ENCODE measurements around the gene STRN. TPM values are rescaled to one million over a fixed set of nuclear protein-coding genes. Genes with fewer than 3 reads are reported as not detected.
"Not testable (repeated sequence)": the region's sequence is repeated elsewhere in the genome, so short reads cannot be mapped to it uniquely, and the experiment has no call there.

The STRN gene
- total RNA-seq, 2 donors from 2014 or later = 15.0 to 32.3 TPM

GRCh38 chr2:36843838-36844237 lies 122.5 kb downstream of the STRN start:
- Histone ChIP-seq H3K9me3 (no peaks in the 10 kb centered on the region), H3K4me3 (no peak overlapping the region), H3K4me1 (replicated peaks) (no peaks in the 10 kb centered on the region), H3K36me3 (no peaks in the 10 kb centered on the region), H3K27ac (no peak overlapping the region), H3K27me3 (replicated peaks; ENCODE audit: insufficient read depth) (no peaks in the 10 kb centered on the region)
- intact Hi-C loops (cut with DNase I) = no loop called here
- no peak for DNase-seq (ENCODE audit: low spot score)
- no peak for TF ChIP-seq POLR2A (IDR thresholded peaks at IDR 0.05)
- no peak for TF ChIP-seq CTCF (IDR thresholded peaks at IDR 0.05)
- no peak for TF ChIP-seq POLR2AphosphoS5 (IDR thresholded peaks at IDR 0.05)

- H3K27me3 ChIP-seq (replicated peaks; ENCODE audit: insufficient read depth) = no peaks in the 10 kb centered on the region
- no peaks in the 10 kb centered on the region for H3K36me3 ChIP-seq
- intact Hi-C loops (cut with DNase I) = no loop called here
- no peak overlapping the region for H3K4me3 ChIP-seq
- 87% methylated on average over 4 of the region's 4 CpGs for whole genome bisulfite sequencing
- H3K27ac ChIP-seq = no peak overlapping the region
- H3K4me1 ChIP-seq (replicated peaks) = no peaks in the 10 kb centered on the region
- no peak for TF ChIP-seq POLR2A (IDR thresholded peaks at IDR 0.05)
- no peak for TF ChIP-seq POLR2AphosphoS5 (IDR thresholded peaks at IDR 0.05)
- no peak for TF ChIP-seq CTCF (IDR thresholded peaks at IDR 0.05)
- no peaks in the 10 kb centered on the region for H3K9me3 ChIP-seq
- no peak for DNase-seq (ENCODE audit: low spot score)
Observed at GRCh38 chr2:36839976-36840617, 126.2 kb downstream of the STRN start.

GRCh38 chr2:36834731-36835524 lies 131.4 kb downstream of the STRN start:
- intact Hi-C loops (cut with DNase I) = no loop called here
- H3K4me1 ChIP-seq (replicated peaks) = no peaks in the 10 kb centered on the region
- no peak overlapping the region for H3K27ac ChIP-seq
- WGBS = 51% methylated on average over 5 of the region's 5 CpGs
- no peak overlapping the region for H3K4me3 ChIP-seq
- TF ChIP-seq CTCF (IDR thresholded peaks at IDR 0.05) (no peak), POLR2A (IDR thresholded peaks at IDR 0.05) (no peak), POLR2AphosphoS5 (IDR thresholded peaks at IDR 0.05) (no peak)
- H3K9me3 ChIP-seq = no peaks in the 10 kb centered on the region
- no peaks in the 10 kb centered on the region for H3K27me3 ChIP-seq (replicated peaks; ENCODE audit: insufficient read depth)
- H3K36me3 ChIP-seq = no peaks in the 10 kb centered on the region
- no peak for DNase-seq (ENCODE audit: low spot score)

- no peak overlapping the region for H3K27ac ChIP-seq
- no peak overlapping the region for H3K4me3 ChIP-seq
- no peaks in the 10 kb centered on the region for H3K4me1 ChIP-seq (replicated peaks)
- no peaks in the 10 kb centered on the region for H3K36me3 ChIP-seq
- no peaks in the 10 kb centered on the region for H3K9me3 ChIP-seq
- 90% methylated on average over 2 of the region's 2 CpGs for WGBS
- intact Hi-C loops (cut with DNase I) = no loop called here
- no peak for TF ChIP-seq CTCF (IDR thresholded peaks at IDR 0.05)
- no peak for TF ChIP-seq POLR2AphosphoS5 (IDR thresholded peaks at IDR 0.05)
- no peak for TF ChIP-seq POLR2A (IDR thresholded peaks at IDR 0.05)
- DNase-seq (ENCODE audit: low spot score) = no peak
- no peaks in the 10 kb centered on the region for H3K27me3 ChIP-seq (replicated peaks; ENCODE audit: insufficient read depth)
Observed at GRCh38 chr2:36834203-36834602, 132.1 kb downstream of the STRN start.

- TF ChIP-seq POLR2A (IDR thresholded peaks at IDR 0.05) = no peak
- TF ChIP-seq CTCF (IDR thresholded peaks at IDR 0.05) = no peak
- no peak for TF ChIP-seq POLR2AphosphoS5 (IDR thresholded peaks at IDR 0.05)
- no peaks in the 10 kb centered on the region for H3K27me3 ChIP-seq (replicated peaks; ENCODE audit: insufficient read depth)
- no peaks in the 10 kb centered on the region for H3K9me3 ChIP-seq
- WGBS = 83% methylated on average over 1 of the region's 1 CpG
- intact Hi-C loops (cut with DNase I) = no loop called here
- no peaks in the 10 kb centered on the region for H3K36me3 ChIP-seq
- no peak overlapping the region for H3K4me3 ChIP-seq
- H3K4me1 ChIP-seq (replicated peaks) = no peaks in the 10 kb centered on the region
- H3K27ac ChIP-seq = no peak overlapping the region
- no peak for DNase-seq (ENCODE audit: low spot score)
Observed at GRCh38 chr2:36831185-36831584, 135.2 kb downstream of the STRN start.

- H3K27me3 ChIP-seq (replicated peaks; ENCODE audit: insufficient read depth); H3K9me3 ChIP-seq; H3K36me3 ChIP-seq; H3K4me3 ChIP-seq; DNase-seq (ENCODE audit: low spot score); H3K27ac ChIP-seq; intact Hi-C loops (cut with DNase I); H3K4me1 ChIP-seq (replicated peaks): not testable (repeated sequence)
- WGBS = 57% methylated on average over 2 of the region's 2 CpGs
Observed at GRCh38 chr2:36824683-36825082, 141.7 kb downstream of the STRN start.

All from prostate gland (tissue), 2 donors.